ENCODE results near the gene ANXA2.
"Not testable (repeated sequence)": the region's sequence is repeated elsewhere in the genome, so short reads cannot be mapped to it uniquely, and the experiment has no call there.

Gene ANXA2

GRCh38 chr15:60413231-60413824 lies 15.5 kb upstream of the ANXA2 start:
- CTCF ChIA-PET, result interaction anchor here (0.6 to 1.1 kb wide), 3 partner anchors 39 to 714 kb away, joined by 3 to 4 read pairs (median 3); no protein-coding TSS in a partner anchor
- TF ChIP-seq, protein P1, sequence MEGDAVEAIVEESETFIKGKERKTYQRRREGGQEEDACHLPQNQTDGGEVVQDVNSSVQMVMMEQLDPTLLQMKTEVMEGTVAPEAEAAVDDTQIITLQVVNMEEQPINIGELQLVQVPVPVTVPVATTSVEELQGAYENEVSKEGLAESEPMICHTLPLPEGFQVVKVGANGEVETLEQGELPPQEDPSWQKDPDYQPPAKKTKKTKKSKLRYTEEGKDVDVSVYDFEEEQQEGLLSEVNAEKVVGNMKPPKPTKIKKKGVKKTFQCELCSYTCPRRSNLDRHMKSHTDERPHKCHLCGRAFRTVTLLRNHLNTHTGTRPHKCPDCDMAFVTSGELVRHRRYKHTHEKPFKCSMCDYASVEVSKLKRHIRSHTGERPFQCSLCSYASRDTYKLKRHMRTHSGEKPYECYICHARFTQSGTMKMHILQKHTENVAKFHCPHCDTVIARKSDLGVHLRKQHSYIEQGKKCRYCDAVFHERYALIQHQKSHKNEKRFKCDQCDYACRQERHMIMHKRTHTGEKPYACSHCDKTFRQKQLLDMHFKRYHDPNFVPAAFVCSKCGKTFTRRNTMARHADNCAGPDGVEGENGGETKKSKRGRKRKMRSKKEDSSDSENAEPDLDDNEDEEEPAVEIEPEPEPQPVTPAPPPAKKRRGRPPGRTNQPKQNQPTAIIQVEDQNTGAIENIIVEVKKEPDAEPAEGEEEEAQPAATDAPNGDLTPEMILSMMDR (conservative IDR thresholded peaks at IDR 0.05; ENCODE audit: low read depth), result no peak

DNA sequence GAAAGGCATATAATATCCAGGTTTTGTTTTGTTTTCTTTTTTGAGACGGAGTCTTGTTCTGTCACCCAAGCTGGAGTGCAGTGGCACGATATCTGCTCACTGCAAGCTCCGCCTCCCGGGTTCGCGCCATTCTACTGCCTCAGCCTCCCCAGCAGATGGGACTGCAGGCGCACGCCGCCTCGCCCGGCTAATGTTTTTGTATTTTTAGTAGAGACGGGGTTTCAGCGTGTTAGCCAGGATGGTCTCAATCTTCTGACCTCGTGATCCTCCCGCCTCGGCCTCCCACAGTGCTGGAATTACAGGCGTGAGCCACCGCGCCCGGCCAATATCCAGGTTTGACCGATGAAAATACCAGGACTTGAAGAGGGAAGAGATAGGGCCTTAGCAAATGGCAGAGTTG lies 15.0 kb upstream of the ANXA2 start:
- H3K27ac ChIP-seq, result peak overlapping the region; percentile 42
- POLR2A ChIA-PET (ENCODE audit: low non-redundant PET); DNase-seq (ENCODE audit: low spot score): not testable (repeated sequence)
- CTCF ChIA-PET, result interaction anchor here (0.6 to 0.7 kb wide), 2 partner anchors 49 to 714 kb away, joined by 3 read pairs; no protein-coding TSS in a partner anchor

More at GRCh38 chr15:60413231-60413824, 15.5 kb upstream of the ANXA2 start:
- POLR2A ChIA-PET (ENCODE audit: low non-redundant PET), result interaction anchor here (0.7 kb wide), 1 partner anchor 18 kb away, joined by 4 read pairs; no protein-coding TSS in a partner anchor
- H3K27ac ChIP-seq, result peak overlapping the region; percentile 42
- DNase-seq (ENCODE audit: low spot score), result no peak

- DNase-seq (ENCODE audit: low spot score), result no peak
- peak overlapping the region; percentile 44; the same call in 1 of the 2 replicates for H3K27ac ChIP-seq
- ChIA-PET POLR2A (ENCODE audit: low non-redundant PET) (no interaction called here), CTCF (interaction anchor here (0.7 kb wide), 1 partner anchor 50 kb away, joined by 3 read pairs; no protein-coding TSS in a partner anchor)
- TF ChIP-seq, protein P1 (conservative IDR thresholded peaks at IDR 0.05; ENCODE audit: low read depth), result no peak
Measured at GRCh38 chr15:60411774-60412425, 14.1 kb upstream of the ANXA2 start.

DNA sequence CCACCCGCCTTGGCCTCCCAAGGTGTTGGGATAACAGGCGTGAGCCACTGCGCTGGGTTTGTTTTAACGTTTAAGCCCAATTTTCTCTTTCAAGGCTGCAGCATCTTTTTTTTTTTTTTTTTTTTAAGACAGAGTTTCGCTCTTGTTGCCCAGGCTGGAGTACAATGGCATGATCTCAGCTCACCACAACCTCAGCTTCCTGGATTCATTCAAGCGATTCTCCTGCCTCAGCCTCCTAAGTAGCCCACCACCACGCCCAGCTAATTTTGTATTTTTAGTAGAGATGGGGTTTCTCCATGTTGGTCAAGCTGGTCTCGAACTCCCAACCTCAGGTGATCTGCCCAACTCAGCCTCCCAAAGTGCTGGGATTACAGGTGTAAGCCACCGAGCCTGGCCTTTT lies 12.6 kb upstream of the ANXA2 start:
- peak overlapping the region; percentile 83; the same call in 1 of the 2 replicates for H3K27ac ChIP-seq
- DNase-seq (ENCODE audit: low spot score); CTCF ChIA-PET: not testable (repeated sequence)
- POLR2A ChIA-PET (ENCODE audit: low non-redundant PET), result interaction anchor here (0.7 kb wide), 1 partner anchor 1332 kb away, joined by 10 read pairs; no protein-coding TSS in a partner anchor

- TF ChIP-seq, protein P1 (conservative IDR thresholded peaks at IDR 0.05; ENCODE audit: low read depth), result no peak
- CTCF ChIA-PET, result no interaction called here
- H3K27ac ChIP-seq, result no peak overlapping the region; the same call in 1 of the 2 replicates
- DNase-seq (ENCODE audit: low spot score), result peak; percentile 86
- POLR2A ChIA-PET (ENCODE audit: low non-redundant PET), result no interaction called here
Measured at GRCh38 chr15:60408463-60408981, 10.7 kb upstream of the ANXA2 start.

DNA sequence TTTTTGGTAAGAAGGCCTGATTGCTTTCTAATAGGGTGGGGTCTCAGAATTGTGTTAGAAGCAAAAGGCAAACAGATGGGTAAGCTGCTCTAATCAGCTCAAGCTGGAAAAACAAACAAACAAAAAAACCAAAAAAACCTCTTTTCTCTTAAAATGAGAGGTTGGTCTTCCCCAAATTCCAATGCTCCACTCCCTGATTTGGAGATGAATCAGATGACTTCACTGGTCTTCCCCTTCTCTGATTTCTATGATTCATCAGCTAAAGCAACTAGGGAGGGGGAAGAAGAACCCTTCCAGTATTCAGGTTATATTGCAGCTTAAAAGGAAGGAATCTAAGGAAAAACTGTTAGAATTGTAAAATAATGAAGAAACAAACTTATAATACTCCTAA lies 9.6 kb upstream of the ANXA2 start:
- CTCF ChIA-PET, result interaction anchor here (0.8 to 1.0 kb wide), 2 partner anchors 9 to 64 kb away, joined by 3 to 4 read pairs; partner anchors contain the start of gene ANXA2
- TF ChIP-seq, protein P1 (conservative IDR thresholded peaks at IDR 0.05; ENCODE audit: low read depth), result no peak
- DNase-seq (ENCODE audit: low spot score), result peak; percentile 96
- peak overlapping the region; percentile 90 for H3K27ac ChIP-seq
- POLR2A ChIA-PET (ENCODE audit: low non-redundant PET), result no interaction called here

- POLR2A ChIA-PET (ENCODE audit: low non-redundant PET), result no interaction called here
- TF ChIP-seq, protein P1 (conservative IDR thresholded peaks at IDR 0.05; ENCODE audit: low read depth), result no peak
- peak overlapping the region; percentile 77 for H3K27ac ChIP-seq
- CTCF ChIA-PET, result interaction anchor here (0.7 to 1.0 kb wide), 3 partner anchors 9 to 65 kb away, joined by 3 to 4 read pairs (median 4); partner anchors contain the start of gene ANXA2
- no peak for DNase-seq (ENCODE audit: low spot score)
Measured at GRCh38 chr15:60406513-60407414, 9.0 kb upstream of the ANXA2 start.
